Right ventricle myocardium inferior (tissue), 1 donor: ENCODE data around the gene ERFL. TPM values are rescaled to one million over a fixed set of nuclear protein-coding genes. Genes with fewer than 3 reads are reported as not detected.

Experiments
- ATAC-seq: fragments of 200-7000 bp; cut with Tn5 transposase; one replicate; pipeline ENCODE4 v1.9.1; 2020; ENCODE audit warnings: mild to moderate bottlenecking, moderate library complexity
- DNase-seq: peaks from one replicate; pipeline ENCODE4 v3.0.0; 2021; ENCODE audit errors: missing footprints
- intact Hi-C: fragments of 100-400 bp; cut with DNase I; formaldehyde crosslinking; loops from one replicate; pipeline ENCODE4 v1.11.0; 2022
- long read RNA-seq: library from polyadenylated mRNA; unstranded; transcript quantifications from one replicate; pipeline ENCODE4 v2.0.0, GENCODE V29; 2021
- total RNA-seq: library from RNA; stranded (reverse); fragmentation: NEBNext Ultra II Directional; extraction: Animal tissue kit (Norgen Biotek cat#: 25700); gene quantifications from one replicate; pipeline ENCODE4 v1.2.1, GENCODE V29; 2021
- donor health status: DM: no; HTN: yes; CAD: no; lungs with severe emphysema.

The ERFL gene
- total RNA-seq, result not detected
- long read RNA-seq, result 0 reads

DNA sequence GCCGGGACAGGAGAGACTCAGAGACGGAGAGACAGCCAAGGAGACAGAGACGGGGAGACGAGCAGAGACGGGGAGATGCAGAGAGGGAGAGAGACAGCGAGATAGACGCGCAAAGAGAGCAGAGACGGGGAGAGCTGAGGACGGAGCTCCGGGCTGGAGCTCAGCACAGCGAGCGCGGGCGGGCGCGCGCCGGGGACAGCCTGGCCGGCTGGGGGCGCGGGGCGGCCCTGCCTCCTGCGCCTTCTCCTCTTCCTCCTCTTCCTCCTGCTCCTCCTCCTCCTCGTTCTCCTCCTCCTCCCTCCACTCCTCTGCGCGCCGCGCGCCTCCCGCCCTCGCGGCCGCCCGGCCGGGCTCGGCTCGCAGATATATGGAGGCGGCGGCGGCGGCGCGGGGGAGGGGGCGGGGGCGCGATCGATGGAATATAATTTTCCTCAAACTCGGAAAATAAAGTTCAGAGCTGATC is at the start of gene ERFL:
ERFL (minus strand) TSS at position 229 of the 463 bp plus-strand sequence. CDS start 15,530 bp downstream, outside the sequence.
- intact Hi-C loops, result no loop called here
- ATAC-seq (no peak), DNase-seq (no peak)

DNA sequence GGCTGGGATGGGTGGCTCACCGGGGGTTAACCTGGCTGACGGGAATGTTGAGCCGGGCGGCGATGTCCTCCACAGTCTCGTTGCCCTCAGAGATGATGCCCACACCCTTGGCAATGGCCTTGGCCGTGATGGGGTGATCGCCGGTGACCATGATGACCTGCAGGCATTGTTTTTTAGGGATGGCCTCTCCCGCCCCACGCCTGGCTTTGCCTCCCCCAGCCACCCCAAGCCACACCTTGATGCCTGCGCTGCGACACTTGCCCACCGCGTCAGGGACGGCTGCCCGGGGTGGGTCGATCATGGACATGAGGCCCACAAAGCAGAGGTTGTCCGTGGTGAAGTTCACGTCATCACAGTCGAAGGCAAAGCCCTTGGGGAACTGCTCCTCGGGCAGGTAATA is 49.7 kb upstream of the ERFL start:
- DNase-seq, result peak; percentile 41

DNA sequence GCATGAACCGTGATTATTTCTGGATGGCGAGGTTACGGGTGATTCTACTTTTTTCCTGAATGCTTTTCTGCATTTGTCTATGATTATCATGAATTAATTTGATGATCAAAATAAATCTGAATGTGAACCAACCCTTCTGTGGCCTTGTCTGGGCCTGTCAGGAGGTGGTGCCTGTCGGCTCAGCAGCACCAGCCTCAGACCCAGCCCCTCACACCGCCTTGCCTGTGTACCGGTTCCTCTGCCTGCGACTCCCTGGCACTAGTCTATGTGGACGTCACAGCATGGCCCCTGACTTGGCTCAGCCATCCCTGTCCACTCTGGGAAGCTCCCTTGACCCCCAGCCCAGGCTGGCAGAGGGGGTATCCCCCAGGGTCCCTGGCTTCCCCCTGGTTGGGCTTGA is 46.4 kb upstream of the ERFL start:
- intact Hi-C loops, result no loop called here
- peak; percentile 40 for DNase-seq
- ATAC-seq, result no peak

More for the DNA sequence above, 49.7 kb upstream of the ERFL start:
- no peak for ATAC-seq
- intact Hi-C loops, result no loop called here

DNA sequence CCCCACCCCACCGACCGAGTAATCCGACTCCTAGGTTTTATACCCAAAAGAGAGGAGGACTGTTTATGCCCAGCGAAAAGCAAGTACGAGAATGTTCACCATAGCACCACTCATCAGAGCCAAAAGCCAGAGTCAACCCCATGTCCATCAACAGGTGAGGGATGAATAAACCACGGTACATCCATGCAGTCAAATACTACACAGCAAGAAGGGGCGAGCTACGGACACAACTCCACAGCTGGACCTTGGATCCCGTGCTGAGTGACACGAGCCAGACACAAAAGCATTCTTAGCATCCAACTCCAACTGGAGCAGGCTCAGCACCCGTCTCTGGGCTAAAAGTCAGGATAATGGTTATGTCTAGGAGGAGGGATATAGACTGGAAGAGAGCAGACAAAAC is 43.1 kb upstream of the ERFL start:
- intact Hi-C loops, result no loop called here
- DNase-seq, result no peak
- ATAC-seq, result no peak

DNA sequence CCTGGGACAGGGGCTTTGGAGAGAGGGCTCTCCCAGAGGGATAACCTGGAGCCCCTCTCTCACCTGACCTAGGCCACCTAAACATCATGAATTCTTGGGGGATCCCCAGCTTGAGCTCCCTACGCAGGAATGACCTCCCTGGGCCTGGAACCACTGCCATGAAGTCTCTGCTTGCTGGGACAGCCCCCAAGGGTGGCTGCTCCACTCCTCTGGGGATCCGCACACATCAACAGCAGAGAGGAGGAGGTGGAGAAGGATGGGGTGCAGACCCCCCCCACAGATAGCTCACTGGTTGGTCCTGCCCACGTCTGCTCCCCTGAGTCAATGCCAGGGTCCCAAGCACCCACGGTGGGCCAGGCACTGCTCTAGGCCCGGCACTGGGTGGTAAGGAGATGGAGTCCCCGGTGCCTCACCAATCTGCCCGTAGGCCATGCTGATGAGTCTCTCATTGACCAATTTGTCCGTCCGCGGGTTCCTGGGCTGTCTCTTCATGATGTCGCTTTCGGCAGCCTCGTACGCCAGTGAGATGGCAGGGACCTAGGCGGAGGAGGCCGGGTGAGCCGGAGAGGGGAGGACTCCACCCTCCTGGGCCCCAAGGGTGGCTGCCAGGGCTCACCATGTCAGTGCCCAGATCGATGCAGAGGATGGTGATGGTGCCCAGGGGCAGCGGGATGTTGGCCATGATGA is 41.7 kb upstream of the ERFL start:
- DNase-seq, result no peak
- intact Hi-C loops, result no loop called here
- no peak for ATAC-seq

DNA sequence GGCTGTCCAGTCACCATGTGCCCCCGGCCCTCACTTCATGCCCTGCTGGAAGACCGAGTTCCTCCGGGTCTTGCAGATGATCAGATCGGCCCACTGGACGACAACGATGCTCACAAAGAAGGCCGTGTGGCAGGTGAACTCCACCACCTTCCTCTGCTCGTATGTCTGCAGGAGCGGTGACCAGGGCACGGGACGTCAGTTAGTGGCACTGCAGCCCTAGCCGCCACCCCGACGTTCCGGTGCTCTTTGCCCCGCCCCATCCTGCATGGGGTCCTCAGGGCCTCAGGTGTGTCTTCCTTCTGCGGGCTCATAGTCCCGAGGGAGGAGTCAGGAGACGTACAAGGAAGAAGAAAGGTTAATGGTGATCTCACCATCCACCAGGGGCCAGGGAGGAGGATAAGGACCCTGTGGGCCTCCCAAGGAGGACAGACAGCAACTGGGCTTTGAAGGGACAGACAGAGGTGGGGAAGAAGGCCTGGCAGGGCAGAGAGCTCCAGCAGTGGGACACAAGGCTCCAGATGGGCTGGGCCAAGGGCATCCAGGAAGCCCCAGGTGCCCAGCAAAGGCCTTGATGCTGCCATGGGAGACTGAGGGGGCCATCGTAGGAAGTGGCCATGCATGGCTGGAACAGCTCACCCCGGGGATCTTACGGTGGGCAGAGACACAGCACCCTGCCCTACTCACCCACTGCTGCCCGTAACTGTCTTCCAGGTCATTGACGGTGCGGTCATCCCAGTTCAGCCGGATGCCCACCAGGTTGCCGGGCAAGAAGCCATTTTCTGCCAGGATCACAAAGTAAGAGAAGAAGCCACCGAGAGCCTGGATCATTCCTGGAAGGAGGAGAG is 40.7 kb upstream of the ERFL start:
- DNase-seq, result no peak
- no peak for ATAC-seq
- intact Hi-C loops, result no loop called here

DNA sequence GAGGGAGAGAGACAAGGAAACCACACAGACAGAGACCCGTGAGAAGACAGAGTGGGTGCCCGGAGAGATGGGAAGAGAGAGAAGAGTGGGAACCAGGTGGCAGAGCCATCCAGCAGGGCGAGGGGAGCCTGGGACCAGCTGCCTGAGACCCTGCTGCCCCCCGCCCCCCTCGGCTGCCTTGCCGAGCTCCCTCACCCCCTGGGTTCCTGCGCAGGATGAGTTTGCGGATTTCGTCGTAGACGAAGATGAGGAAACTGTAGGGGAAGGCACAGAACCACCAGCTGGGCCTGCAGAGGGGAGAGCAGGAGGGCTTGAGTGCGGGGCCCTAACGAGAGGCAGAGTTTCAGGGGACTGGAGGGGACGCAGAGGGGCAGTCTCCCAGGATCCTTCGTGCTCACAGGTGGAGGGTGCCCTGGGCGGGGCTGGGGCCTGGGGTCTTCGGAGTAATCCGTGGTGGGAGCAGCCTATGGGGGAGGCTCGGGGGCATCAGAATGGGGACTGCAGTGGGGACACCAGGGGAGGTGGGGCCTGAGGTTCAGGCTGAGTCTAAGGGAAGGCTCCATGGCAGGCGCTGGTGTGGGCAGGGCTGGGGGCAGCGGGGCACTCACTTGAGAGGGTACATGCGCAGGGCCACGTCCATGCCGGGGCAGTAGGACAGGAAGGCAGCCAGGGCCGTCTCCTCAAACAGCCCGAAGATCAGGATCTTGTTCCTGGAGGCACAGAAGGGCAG is 39.0 kb upstream of the ERFL start:
- DNase-seq (no peak), ATAC-seq (no peak)
- intact Hi-C loops, result no loop called here

DNA sequence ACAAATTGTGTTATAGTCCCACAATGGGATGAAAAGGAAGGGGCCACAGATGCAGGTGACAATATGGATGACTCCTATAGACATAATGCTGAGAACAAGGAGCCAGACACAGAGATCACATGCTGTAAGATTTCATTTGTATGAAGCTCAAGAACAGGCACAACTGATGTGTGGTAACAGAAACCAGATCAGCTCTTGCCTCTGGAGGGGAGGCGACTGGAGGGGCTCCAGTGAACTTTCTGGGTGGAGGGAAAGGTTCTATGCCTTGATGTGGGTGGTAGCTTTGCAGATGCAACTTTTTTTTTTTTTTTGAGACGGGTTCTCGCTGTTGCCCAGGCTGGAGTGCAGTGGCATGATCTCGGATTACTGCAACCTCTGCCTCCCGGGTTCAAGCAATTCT is 36.9 kb upstream of the ERFL start:
- ATAC-seq (no peak), DNase-seq (no peak)
- intact Hi-C loops, result no loop called here

DNA sequence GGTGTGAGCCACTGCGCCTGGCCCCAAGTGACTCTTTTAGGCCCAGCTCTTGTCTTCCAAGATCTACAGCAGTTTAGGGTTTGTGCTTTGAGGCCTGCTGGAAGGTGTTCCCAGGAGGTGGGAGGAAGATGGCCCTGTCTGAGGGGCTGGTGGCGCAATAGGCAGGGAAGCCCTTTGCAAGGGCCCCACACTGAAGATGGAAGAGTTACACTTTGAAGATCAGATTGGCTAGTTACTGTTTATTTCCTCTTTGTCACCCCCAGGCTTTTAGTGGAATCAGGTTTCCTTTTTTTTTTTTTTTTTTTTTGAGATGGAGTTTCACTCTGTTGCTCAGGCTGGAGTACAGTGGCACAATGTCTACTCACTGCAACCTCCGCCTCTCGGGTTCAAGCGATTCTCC is 32.7 kb upstream of the ERFL start:
- intact Hi-C loops, result no loop called here
- DNase-seq, result no peak
- ATAC-seq, result no peak

DNA sequence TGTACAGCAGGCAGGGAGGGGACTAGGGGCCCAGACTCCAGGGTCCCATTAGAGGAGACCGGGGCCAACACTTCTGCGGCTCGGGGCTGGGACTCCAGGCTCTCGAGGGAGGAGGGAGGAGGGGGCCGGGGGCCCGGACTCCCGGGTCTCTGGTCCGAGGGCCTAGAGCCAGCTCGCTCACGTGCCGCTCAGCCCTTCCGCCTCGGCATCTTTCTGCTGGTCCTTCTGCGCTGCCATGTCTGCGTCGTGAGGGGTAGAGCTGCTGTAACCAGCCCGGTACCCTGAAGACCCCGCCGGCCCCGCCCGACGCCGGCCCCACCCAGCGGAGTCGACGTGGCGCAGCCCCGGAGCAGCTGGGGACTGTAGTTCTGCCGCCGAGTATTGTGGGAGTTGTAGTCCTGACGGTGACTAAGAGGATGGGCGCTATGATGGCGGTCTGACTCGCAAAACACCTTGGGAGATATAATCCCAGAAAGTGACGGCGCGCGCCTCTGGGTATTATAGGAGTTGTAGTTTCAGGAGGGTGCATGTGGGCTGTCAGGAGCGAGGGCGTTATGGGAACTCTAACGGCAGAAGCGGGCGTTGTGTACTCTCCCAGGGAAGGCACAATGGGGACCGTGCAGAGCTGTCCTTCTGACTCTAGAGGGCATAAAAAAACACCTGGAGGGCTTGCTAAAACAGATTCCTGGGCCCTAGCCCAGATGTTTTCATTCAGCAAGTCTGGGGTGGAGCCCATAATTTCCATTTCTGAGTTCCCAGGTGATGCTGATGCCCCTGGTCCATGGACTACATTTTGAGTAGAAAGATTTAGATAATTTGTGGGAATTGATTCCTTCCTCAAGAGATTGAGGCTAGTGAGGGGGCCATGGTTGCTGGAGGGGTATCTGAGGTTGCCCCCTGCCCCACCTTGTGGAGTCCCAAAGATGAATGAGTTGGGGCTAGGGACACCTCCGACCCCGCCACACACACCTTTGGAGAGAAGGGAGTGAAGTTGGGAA is 31.1 kb upstream of the ERFL start, which contains the start of gene RABAC1:
RABAC1 (minus strand) TSS at position 266 of the 998 bp plus-strand sequence; CDS start at position 237, 29 bp downstream.
- DNase-seq, result peak; percentile 93
- ATAC-seq, result peak; percentile 95
- intact Hi-C loops, result loop anchor here (5.0 kb wide), 1 partner anchor 97 kb away; the partner anchor contains the start of gene RPS19

DNA sequence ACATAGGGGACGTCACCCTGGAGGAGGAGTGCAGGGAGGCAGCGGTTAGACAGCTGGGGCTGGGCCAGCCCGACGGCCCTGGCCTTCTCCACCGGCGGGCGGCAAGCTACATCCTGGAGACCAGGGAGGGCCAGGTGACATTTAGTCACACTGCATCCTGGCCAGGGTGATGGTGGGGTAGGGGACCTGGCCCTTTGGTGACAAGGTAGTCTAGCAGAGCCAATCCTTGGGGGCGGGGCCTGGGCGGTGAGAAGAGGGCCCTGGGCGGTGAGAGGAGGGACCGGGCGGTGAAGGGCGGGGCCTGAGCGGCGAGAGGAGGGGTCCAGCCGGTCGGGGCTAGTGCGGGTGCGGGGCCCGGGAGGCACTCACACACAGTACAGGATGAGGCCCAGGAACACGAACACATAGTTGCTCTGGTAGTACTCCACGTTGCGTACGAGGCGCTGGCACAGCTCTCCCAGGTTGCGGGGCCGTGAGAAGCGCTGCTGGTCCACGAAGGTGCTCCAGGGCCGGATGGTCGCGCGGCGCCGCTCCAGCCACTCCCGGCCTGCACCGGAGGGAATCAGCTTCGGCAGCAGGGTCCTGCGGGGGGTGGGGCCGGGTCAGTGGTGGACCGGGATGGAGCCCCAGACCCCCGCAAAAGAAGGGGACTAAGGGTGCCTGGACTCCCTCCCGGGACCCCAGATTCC is 30.3 kb upstream of the ERFL start:
- intact Hi-C loops, result loop anchor here (5.0 kb wide), 1 partner anchor 96 kb away; the partner anchor contains the start of gene RPS19
- peak; percentile 93 for DNase-seq
- peak; percentile 86 for ATAC-seq

DNA sequence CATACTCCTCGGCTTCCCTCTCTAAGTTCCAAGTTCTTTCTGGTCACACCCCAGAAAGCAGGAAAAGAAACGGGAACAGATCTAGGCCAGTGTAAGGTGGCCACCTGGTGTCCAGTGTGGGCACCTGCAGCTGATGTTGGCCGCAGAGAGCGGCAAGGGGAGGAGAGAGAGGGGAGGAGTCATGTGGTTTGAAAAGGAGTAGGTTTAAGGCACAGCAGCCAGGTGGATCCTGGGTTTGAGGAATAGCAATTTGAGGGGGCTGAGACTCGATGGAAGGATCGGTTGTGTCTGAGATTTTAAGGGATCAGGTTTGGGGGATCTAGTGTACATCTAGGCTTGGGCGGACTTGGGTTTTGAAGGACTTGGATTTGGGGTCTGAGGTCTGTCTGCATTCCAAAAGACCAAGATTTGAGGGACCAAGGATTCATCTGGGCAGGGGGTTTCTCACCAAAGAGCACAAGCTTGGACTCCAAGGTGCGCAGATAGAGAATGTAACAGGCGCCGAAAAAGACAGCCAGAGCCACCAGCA is 29.7 kb upstream of the ERFL start:
- intact Hi-C loops, result loop anchor here (5.0 kb wide), 1 partner anchor 96 kb away; the partner anchor contains the start of gene RPS19
- ATAC-seq (peak; percentile 56), DNase-seq (peak; percentile 83)

DNA sequence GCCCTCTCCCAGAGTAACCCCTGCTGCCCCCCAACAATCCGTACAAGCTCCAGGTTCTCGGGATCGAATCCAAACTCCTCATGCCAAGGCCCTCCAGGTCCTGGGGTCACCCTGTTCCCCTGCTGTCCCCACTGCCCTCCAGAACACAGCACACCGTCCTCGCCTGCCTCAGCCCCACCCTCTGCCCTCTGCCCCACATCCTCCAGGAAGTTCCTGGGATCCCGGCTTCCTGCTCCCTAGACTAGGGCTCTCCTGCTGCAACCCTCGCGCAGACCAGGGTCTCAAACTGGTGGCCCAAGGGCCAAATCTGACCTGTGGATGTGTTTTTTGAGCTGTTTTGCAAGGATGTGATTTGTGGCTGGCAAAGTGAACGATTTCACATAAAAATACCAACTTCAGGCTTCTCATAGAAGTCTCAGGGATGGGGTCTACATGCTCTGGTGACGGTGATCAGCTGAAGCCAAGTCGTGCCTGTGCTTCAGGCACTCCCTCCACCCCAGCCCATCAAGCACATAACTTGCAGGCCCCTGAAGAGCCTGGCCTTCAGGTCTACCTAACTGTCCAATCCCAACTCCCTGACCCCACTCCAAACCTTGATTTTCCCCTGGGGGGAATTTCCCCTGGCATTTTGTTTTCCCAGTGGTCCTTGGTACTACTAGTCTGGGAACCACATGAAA is 29.1 kb upstream of the ERFL start:
- intact Hi-C loops, result loop anchor here (5.0 kb wide), 1 partner anchor 95 kb away; the partner anchor contains the start of gene RPS19
- no peak for ATAC-seq
- peak; percentile 56 for DNase-seq

DNA sequence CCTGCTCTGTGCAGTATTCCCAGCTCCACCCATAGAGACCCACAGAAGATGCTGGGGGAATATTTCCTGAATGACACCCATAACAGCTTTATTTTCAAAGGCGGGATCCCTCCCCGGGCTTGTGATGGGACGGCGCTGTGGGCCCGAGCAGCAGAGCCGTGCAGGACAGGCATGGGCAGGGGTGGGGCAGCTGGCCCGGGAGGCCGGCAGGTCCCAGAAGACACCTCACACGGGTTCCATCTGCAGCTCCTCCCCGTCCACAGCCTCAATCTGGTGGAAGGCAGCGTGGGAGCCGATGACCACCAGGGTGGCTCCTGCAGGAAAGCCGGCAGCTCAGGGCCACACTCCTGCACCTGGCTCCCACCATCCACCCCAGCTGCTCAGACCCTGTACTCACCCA is 28.4 kb upstream of the ERFL start:
- DNase-seq, result peak; percentile 68
- intact Hi-C loops, result loop anchor here (5.0 kb wide), 1 partner anchor 94 kb away; the partner anchor contains the start of gene RPS19
- no peak for ATAC-seq

DNA sequence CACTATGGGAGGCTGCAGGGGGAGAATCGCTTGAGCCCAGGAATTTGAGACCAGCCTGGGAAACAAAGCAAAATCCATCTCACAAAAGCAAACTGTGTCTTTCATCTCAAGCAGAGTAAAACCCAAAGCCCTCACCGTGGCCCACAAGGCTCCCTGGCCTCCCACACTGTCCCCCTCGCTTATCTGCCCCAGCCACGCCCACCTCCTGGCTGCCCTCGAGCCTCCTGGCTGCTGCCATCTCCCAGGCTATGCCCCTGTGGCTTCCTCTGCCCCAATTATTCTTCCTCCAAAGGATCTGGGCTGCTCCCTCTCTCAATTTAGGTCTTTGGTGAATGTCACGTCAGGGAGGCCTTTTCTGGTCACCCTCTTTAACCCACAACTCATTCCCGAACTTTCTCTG is 27.3 kb upstream of the ERFL start:
- ATAC-seq, result no peak
- DNase-seq, result no peak
- intact Hi-C loops, result loop anchor here (5.0 kb wide), 1 partner anchor 93 kb away; the partner anchor contains the start of gene RPS19

DNA sequence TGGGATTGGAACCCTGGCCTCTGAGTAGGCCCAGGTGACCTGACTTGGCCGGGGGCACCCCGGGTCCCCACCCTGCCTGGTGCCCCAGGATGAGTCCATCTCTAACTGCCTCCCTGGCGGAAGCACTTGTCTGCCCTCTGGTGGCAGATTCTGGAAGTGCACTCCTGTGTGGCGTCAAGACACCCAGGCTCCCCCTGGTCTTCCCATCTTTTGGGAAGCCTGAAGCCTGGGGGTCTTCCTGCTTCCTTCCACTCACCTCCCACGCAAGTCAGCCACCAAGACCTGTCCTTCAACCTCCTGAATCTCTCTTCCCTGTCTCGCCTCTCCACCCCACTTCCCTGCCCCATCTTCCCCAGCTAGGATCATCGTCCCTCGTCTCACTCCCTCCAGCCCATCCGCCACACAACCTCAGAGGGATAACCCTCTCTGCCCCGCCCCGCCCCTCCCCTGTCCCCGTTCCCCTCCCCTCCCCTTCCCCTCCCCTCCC is 23.5 kb upstream of the ERFL start:
- DNase-seq (peak; percentile 79), ATAC-seq (peak; percentile 56)
- intact Hi-C loops, result loop anchor here (2.0 kb wide), 1 partner anchor 79 kb away; no protein-coding TSS in a partner anchor
